ENCODE measurements around the gene ZBTB42.

ZBTB42 gene

GRCh38 chr14:104758981-104759969 is 41.6 kb upstream of the ZBTB42 start:
- Histone ChIP-seq H2AFZ (ENCODE audit: low read depth, low read length) (no peak overlapping the region), H3K27me3 (ENCODE audit: insufficient read depth, low read length) (no peaks in the 10 kb centered on the region), H3K4me3 (ENCODE audit: low read length) (no peak overlapping the region), H3K4me1 (ENCODE audit: insufficient read depth, low read length) (peaks cover 11% of the 10 kb centered on the region), H3K36me3 (ENCODE audit: insufficient read depth, low read length) (peaks cover 65% of the 10 kb centered on the region), H3K9me3 (ENCODE audit: low read length) (no peaks in the 10 kb centered on the region)

GRCh38 chr14:104765517-104765916 is 35.4 kb upstream of the ZBTB42 start:
- Histone ChIP-seq H2AFZ (ENCODE audit: low read depth, low read length) (no peak overlapping the region), H3K4me1 (ENCODE audit: insufficient read depth, low read length) (peaks cover 11% of the 10 kb centered on the region), H3K27me3 (ENCODE audit: insufficient read depth, low read length) (no peaks in the 10 kb centered on the region), H3K9me3 (ENCODE audit: low read length) (no peaks in the 10 kb centered on the region), H3K4me3 (ENCODE audit: low read length) (no peak overlapping the region), H3K36me3 (ENCODE audit: insufficient read depth, low read length) (peaks cover 16% of the 10 kb centered on the region)

- H3K9me3 ChIP-seq (ENCODE audit: low read length), result peaks cover 7% of the 10 kb centered on the region
- H3K4me3 ChIP-seq (ENCODE audit: low read length), result no peak overlapping the region
- peaks cover 17% of the 10 kb centered on the region for H3K36me3 ChIP-seq (ENCODE audit: insufficient read depth, low read length)
- H3K27me3 ChIP-seq (ENCODE audit: insufficient read depth, low read length), result no peaks in the 10 kb centered on the region
- H3K4me1 ChIP-seq (ENCODE audit: insufficient read depth, low read length), result peaks cover 11% of the 10 kb centered on the region
- H2AFZ ChIP-seq (ENCODE audit: low read depth, low read length), result no peak overlapping the region
Measured at GRCh38 chr14:104766256-104766862, 34.5 kb upstream of the ZBTB42 start.

GRCh38 chr14:104766863-104767633 is 33.9 kb upstream of the ZBTB42 start:
- no peak overlapping the region for H2AFZ ChIP-seq (ENCODE audit: low read depth, low read length)
- H3K27me3 ChIP-seq (ENCODE audit: insufficient read depth, low read length), result no peaks in the 10 kb centered on the region
- H3K36me3 ChIP-seq (ENCODE audit: insufficient read depth, low read length), result peaks cover 22% of the 10 kb centered on the region
- peaks cover 11% of the 10 kb centered on the region for H3K4me1 ChIP-seq (ENCODE audit: insufficient read depth, low read length)
- no peak overlapping the region for H3K4me3 ChIP-seq (ENCODE audit: low read length)
- H3K9me3 ChIP-seq (ENCODE audit: low read length), result peaks cover 13% of the 10 kb centered on the region

- Histone ChIP-seq H3K36me3 (ENCODE audit: insufficient read depth, low read length) (peaks cover 25% of the 10 kb centered on the region), H3K4me1 (ENCODE audit: insufficient read depth, low read length) (peaks cover 11% of the 10 kb centered on the region), H3K4me3 (ENCODE audit: low read length) (no peak overlapping the region), H3K27me3 (ENCODE audit: insufficient read depth, low read length) (no peaks in the 10 kb centered on the region), H2AFZ (ENCODE audit: low read depth, low read length) (no peak overlapping the region), H3K9me3 (ENCODE audit: low read length) (peaks cover 16% of the 10 kb centered on the region)
Measured at GRCh38 chr14:104767634-104767918, 33.3 kb upstream of the ZBTB42 start.

- peaks cover 11% of the 10 kb centered on the region for H3K4me1 ChIP-seq (ENCODE audit: insufficient read depth, low read length)
- no peaks in the 10 kb centered on the region for H3K27me3 ChIP-seq (ENCODE audit: insufficient read depth, low read length)
- H3K4me3 ChIP-seq (ENCODE audit: low read length), result no peak overlapping the region
- peaks cover 31% of the 10 kb centered on the region for H3K36me3 ChIP-seq (ENCODE audit: insufficient read depth, low read length)
- H3K9me3 ChIP-seq (ENCODE audit: low read length), result peaks cover 16% of the 10 kb centered on the region
- no peak overlapping the region for H2AFZ ChIP-seq (ENCODE audit: low read depth, low read length)
Measured at GRCh38 chr14:104768437-104769323, 32.2 kb upstream of the ZBTB42 start.

- no peak overlapping the region for H2AFZ ChIP-seq (ENCODE audit: low read depth, low read length)
Measured at GRCh38 chr14:104769324-104770071, 31.4 kb upstream of the ZBTB42 start.

GRCh38 chr14:104770072-104770579 is 30.8 kb upstream of the ZBTB42 start:
- H2AFZ ChIP-seq (ENCODE audit: low read depth, low read length), result no peak overlapping the region
- no peaks in the 10 kb centered on the region for H3K27me3 ChIP-seq (ENCODE audit: insufficient read depth, low read length)
- no peak overlapping the region for H3K4me3 ChIP-seq (ENCODE audit: low read length)
- H3K36me3 ChIP-seq (ENCODE audit: insufficient read depth, low read length), result peaks cover 40% of the 10 kb centered on the region
- peaks cover 16% of the 10 kb centered on the region for H3K9me3 ChIP-seq (ENCODE audit: low read length)
- peaks cover 11% of the 10 kb centered on the region for H3K4me1 ChIP-seq (ENCODE audit: insufficient read depth, low read length)

More at GRCh38 chr14:104769324-104770071, 31.4 kb upstream of the ZBTB42 start:
- Histone ChIP-seq H3K27me3 (ENCODE audit: insufficient read depth, low read length) (no peaks in the 10 kb centered on the region), H3K4me3 (ENCODE audit: low read length) (no peak overlapping the region), H3K36me3 (ENCODE audit: insufficient read depth, low read length) (peaks cover 36% of the 10 kb centered on the region), H3K9me3 (ENCODE audit: low read length) (peaks cover 16% of the 10 kb centered on the region), H3K4me1 (ENCODE audit: insufficient read depth, low read length) (peaks cover 11% of the 10 kb centered on the region)

- Histone ChIP-seq H3K27me3 (ENCODE audit: insufficient read depth, low read length) (no peaks in the 10 kb centered on the region), H2AFZ (ENCODE audit: low read depth, low read length) (no peak overlapping the region), H3K9me3 (ENCODE audit: low read length) (peaks cover 16% of the 10 kb centered on the region), H3K36me3 (ENCODE audit: insufficient read depth, low read length) (peaks cover 47% of the 10 kb centered on the region), H3K4me3 (ENCODE audit: low read length) (no peak overlapping the region), H3K4me1 (ENCODE audit: insufficient read depth, low read length) (peaks cover 11% of the 10 kb centered on the region)
Measured at GRCh38 chr14:104770851-104771272, 30.0 kb upstream of the ZBTB42 start.

- Histone ChIP-seq H3K9me3 (ENCODE audit: low read length) (peaks cover 16% of the 10 kb centered on the region), H3K4me3 (ENCODE audit: low read length) (no peak overlapping the region), H3K27me3 (ENCODE audit: insufficient read depth, low read length) (no peaks in the 10 kb centered on the region), H2AFZ (ENCODE audit: low read depth, low read length) (no peak overlapping the region), H3K4me1 (ENCODE audit: insufficient read depth, low read length) (peaks cover 11% of the 10 kb centered on the region), H3K36me3 (ENCODE audit: insufficient read depth, low read length) (peaks cover 48% of the 10 kb centered on the region)
Measured at GRCh38 chr14:104771374-104771773, 29.5 kb upstream of the ZBTB42 start.

GRCh38 chr14:104771918-104772706 is 28.8 kb upstream of the ZBTB42 start:
- Histone ChIP-seq H3K36me3 (ENCODE audit: insufficient read depth, low read length) (peaks cover 50% of the 10 kb centered on the region), H3K9me3 (ENCODE audit: low read length) (peaks cover 16% of the 10 kb centered on the region), H2AFZ (ENCODE audit: low read depth, low read length) (no peak overlapping the region), H3K27me3 (ENCODE audit: insufficient read depth, low read length) (no peaks in the 10 kb centered on the region), H3K4me3 (ENCODE audit: low read length) (no peak overlapping the region), H3K4me1 (ENCODE audit: insufficient read depth, low read length) (peaks cover 16% of the 10 kb centered on the region)

Measured in neuron (in vitro differentiated cells).